LNCaP clone FGC (cell line): ENCODE data around the gene DEPP1.

Experiments used
- DNase-seq: peaks from one replicate; pipeline ENCODE4 v3.0.0-alpha.2; 2011; ENCODE audit warnings: low read depth
- H3K4me3 ChIP-seq: 2 replicates; pipeline ENCODE4 v1.5.1; 2011; ENCODE audit warnings: mild to moderate bottlenecking, low read depth, low read length, control low read depth
- CTCF ChIP-seq: IDR thresholded peaks from 2 replicates; pipeline ENCODE4 v1.5.1; 2012; ENCODE audit warnings: mild to moderate bottlenecking; ENCODE audit not compliant: control insufficient read depth, insufficient read depth; ENCODE audit errors: extremely low read depth

DEPP1 gene

GRCh38 chr10:44992732-44993225 lies 14.2 kb upstream of the DEPP1 start:
- no peak overlapping the region for H3K4me3 ChIP-seq
- DNase-seq, result no peak
- TF ChIP-seq CTCF, result no peak

- DNase-seq, result no peak
- TF ChIP-seq CTCF, result no peak
Measured at GRCh38 chr10:44992070-44992731, 13.6 kb upstream of the DEPP1 start.

GRCh38 chr10:44991571-44991970 lies 13.0 kb upstream of the DEPP1 start:
- no peak overlapping the region for H3K4me3 ChIP-seq
- no peak for DNase-seq
- TF ChIP-seq CTCF, result no peak

More at GRCh38 chr10:44992070-44992731, 13.6 kb upstream of the DEPP1 start:
- H3K4me3 ChIP-seq, result no peak overlapping the region

- no peak for DNase-seq
- no peak overlapping the region for H3K4me3 ChIP-seq
- TF ChIP-seq CTCF, result no peak
Measured at GRCh38 chr10:44990965-44991364, 12.4 kb upstream of the DEPP1 start.

- TF ChIP-seq CTCF, result no peak
- no peak overlapping the region for H3K4me3 ChIP-seq
- DNase-seq, result no peak
Measured at GRCh38 chr10:44990302-44990655, 11.7 kb upstream of the DEPP1 start.

GRCh38 chr10:44989597-44990301 lies 11.1 kb upstream of the DEPP1 start:
- no peak for DNase-seq
- TF ChIP-seq CTCF, result no peak
- no peak overlapping the region for H3K4me3 ChIP-seq
